ENCODE results near the gene COPG1.

Gene COPG1

GRCh38 chr3:129310111-129311011 is 61.0 kb downstream of the COPG1 start:
- DNase-seq = no peak
- TF ChIP-seq GATA1 (IDR thresholded peaks at IDR 0.05; ENCODE audit: low read depth, low read length) (no peak), POLR2A (IDR thresholded peaks at IDR 0.05; ENCODE audit: low read length) (no peak)

GRCh38 chr3:129311054-129311902 is 61.9 kb downstream of the COPG1 start:
- TF ChIP-seq GATA1 (IDR thresholded peaks at IDR 0.05; ENCODE audit: low read depth, low read length) (no peak), POLR2A (IDR thresholded peaks at IDR 0.05; ENCODE audit: low read length) (no peak)
- DNase-seq = peak in 1 of 2 experiments; percentile 42

GRCh38 chr3:129312021-129312639 is 62.7 kb downstream of the COPG1 start:
- peak in 1 of 2 experiments; percentile 43 for DNase-seq
- TF ChIP-seq GATA1 (IDR thresholded peaks at IDR 0.05; ENCODE audit: low read depth, low read length) = no peak

- TF ChIP-seq POLR2A (IDR thresholded peaks at IDR 0.05; ENCODE audit: low read length) = no peak
- no peak for TF ChIP-seq GATA1 (IDR thresholded peaks at IDR 0.05; ENCODE audit: low read depth, low read length)
- peak; percentile 44 to 52 for DNase-seq
Measured at GRCh38 chr3:129312671-129313414, 63.4 kb downstream of the COPG1 start.

- TF ChIP-seq POLR2A (IDR thresholded peaks at IDR 0.05; ENCODE audit: low read length) (no peak), GATA1 (IDR thresholded peaks at IDR 0.05; ENCODE audit: low read depth, low read length) (no peak)
- DNase-seq = peak in 1 of 2 experiments; percentile 52
Measured at GRCh38 chr3:129313415-129313664, 63.9 kb downstream of the COPG1 start.

- TF ChIP-seq POLR2A (IDR thresholded peaks at IDR 0.05; ENCODE audit: low read length) = peak; percentile 89
- TF ChIP-seq GATA1 (IDR thresholded peaks at IDR 0.05; ENCODE audit: low read depth, low read length) = no peak
- DNase-seq = peak; percentile 57 to 62
Measured at GRCh38 chr3:129313665-129314385, 64.4 kb downstream of the COPG1 start.

- TF ChIP-seq GATA1 (IDR thresholded peaks at IDR 0.05; ENCODE audit: low read depth, low read length) = no peak
- no peak for TF ChIP-seq POLR2A (IDR thresholded peaks at IDR 0.05; ENCODE audit: low read length)
- peak; percentile 93 to 94 for DNase-seq
Measured at GRCh38 chr3:129314386-129315222, 65.2 kb downstream of the COPG1 start.

- peak; percentile 75 to 84 for DNase-seq
Measured at GRCh38 chr3:129315223-129315997, 66.0 kb downstream of the COPG1 start.

GRCh38 chr3:129315998-129316247 is 66.5 kb downstream of the COPG1 start:
- no peak for DNase-seq
- TF ChIP-seq POLR2A (IDR thresholded peaks at IDR 0.05; ENCODE audit: low read length) (no peak), GATA1 (IDR thresholded peaks at IDR 0.05; ENCODE audit: low read depth, low read length) (no peak)

More at GRCh38 chr3:129315223-129315997, 66.0 kb downstream of the COPG1 start:
- TF ChIP-seq GATA1 (IDR thresholded peaks at IDR 0.05; ENCODE audit: low read depth, low read length) (no peak), POLR2A (IDR thresholded peaks at IDR 0.05; ENCODE audit: low read length) (peak; percentile 78)

- DNase-seq = peak; percentile 89 to 95
- no peak for TF ChIP-seq GATA1 (IDR thresholded peaks at IDR 0.05; ENCODE audit: low read depth, low read length)
- peak; percentile 99 for TF ChIP-seq POLR2A (IDR thresholded peaks at IDR 0.05; ENCODE audit: low read length)
Measured at GRCh38 chr3:129316248-129317013, 67.0 kb downstream of the COPG1 start.

All from erythroblast (primary cell).